NAMALWA (cell line): ENCODE measurements around the gene PRPF18.

ENCODE experiments used
- DNase-seq: peaks from one replicate; pipeline ENCODE4 v3.0.0-alpha.2; 2015; ENCODE audit warnings: low spot score

PRPF18 gene

GRCh38 chr10:13637894-13638293 lies 51.1 kb downstream of the PRPF18 start:
- DNase-seq, result no peak

DNA sequence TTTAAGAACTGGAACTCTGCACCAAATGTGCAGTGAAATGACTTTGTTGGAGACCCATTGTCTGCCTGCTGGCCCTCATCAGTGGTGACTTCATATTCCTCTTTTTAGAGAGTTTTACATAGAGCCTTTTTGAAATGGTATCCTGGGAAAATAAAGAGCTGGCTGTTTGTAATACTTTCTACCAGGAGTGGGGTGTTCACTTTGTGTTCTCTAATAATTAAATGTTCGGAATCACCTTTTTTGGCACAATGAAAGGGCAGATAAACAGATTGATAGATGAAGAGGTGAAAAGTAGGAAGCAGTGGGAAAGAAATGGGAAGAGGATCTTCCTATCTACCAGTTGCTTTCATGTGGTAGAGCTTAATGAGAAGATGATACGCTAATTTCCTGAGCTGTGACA lies 55.5 kb downstream of the PRPF18 start:
- no peak for DNase-seq

DNA sequence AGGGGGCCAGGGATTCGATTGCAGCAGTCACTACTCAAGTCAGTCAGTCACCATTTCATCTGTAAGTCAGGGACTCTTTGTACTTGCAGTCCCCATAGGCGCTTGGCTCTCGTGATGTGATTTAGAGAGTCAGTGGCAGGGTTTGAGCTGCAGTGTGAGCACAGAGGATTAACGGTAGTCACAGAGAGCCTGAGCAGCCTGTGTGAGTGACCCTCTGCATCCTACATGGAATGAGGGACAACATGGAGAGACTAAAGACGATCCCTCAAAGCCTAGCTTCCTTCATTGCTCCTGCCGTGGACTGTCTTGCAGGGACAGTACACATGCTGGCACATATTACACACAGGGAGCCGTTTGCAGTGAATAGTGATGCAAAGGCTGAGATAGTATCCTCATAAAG lies 56.3 kb downstream of the PRPF18 start:
- DNase-seq, result no peak

GRCh38 chr10:13644866-13645265 lies 58.1 kb downstream of the PRPF18 start:
- no peak for DNase-seq

- DNase-seq, result no peak
These were observed 61.7 kb downstream of the PRPF18 start for GRCh38 chr10:13648425-13648824.

- DNase-seq, result no peak
These were observed 63.2 kb downstream of the PRPF18 start for GRCh38 chr10:13649844-13650520.

DNA sequence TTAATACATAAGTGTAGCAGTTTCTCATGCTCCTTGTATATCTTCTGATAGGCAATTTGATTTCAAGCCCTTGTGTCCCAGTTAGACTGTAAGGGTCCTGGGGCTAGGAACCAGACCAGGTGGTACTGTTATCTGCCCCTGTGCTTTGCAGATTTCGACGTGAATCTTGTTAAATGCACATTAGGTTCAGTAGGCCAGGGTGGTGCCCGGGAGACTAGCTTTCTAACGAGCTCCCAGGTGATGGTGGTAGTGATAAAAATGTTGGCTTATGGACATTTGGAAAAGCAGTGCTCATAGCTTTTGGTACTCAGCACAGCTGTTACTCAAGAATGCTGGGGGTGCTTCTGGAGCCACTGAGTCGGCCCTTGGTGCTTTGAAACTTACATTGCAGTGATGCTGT lies 64.2 kb downstream of the PRPF18 start:
- no peak for DNase-seq

GRCh38 chr10:13651969-13652720 lies 65.4 kb downstream of the PRPF18 start:
- DNase-seq, result no peak

DNA sequence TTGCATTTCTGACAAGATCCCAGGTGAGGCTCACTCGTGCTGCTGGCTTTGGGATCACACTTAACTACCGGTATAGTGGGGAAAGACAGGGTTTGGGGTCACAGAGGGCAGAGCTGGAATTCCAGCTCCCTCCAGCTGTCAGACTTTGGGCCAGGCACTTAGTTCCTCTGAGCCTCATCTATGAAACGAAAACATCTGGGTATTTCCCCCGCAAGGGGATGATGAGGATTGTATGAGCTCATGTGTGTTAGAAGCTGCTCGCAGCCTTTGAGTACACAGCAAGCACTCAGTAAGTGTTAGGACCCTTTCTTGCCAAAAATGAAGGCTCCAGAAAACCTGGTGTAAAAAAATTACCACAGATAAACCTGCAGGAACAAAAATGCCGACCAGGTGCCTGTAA lies 66.1 kb downstream of the PRPF18 start:
- no peak for DNase-seq

GRCh38 chr10:13654118-13654830 lies 67.5 kb downstream of the PRPF18 start:
- DNase-seq, result no peak

DNA sequence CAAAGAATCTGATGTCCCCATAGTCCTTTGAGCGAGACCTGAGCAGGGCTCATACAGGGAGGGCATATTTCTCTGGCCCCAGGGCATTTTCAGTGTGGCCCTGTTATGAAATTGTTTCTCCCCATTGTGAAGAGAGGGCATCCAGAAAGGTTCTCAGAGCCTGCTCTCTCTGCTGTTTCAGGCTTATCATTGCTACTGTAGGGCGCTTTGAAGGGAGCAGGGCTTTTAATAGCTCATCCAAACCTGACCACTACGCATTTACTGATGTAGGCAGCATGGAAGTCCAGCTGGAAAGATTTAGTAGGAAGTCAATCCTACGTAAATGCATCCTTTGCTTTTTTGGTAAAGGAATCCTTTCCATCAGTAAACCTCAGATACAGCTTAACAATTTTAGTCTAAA lies 68.1 kb downstream of the PRPF18 start:
- DNase-seq, result no peak

- DNase-seq, result no peak
These were observed 69.8 kb downstream of the PRPF18 start for GRCh38 chr10:13656337-13657100.

- no peak for DNase-seq
These were observed 70.4 kb downstream of the PRPF18 start for GRCh38 chr10:13657101-13657680.

GRCh38 chr10:13658264-13658663 lies 71.5 kb downstream of the PRPF18 start:
- DNase-seq, result no peak

DNA sequence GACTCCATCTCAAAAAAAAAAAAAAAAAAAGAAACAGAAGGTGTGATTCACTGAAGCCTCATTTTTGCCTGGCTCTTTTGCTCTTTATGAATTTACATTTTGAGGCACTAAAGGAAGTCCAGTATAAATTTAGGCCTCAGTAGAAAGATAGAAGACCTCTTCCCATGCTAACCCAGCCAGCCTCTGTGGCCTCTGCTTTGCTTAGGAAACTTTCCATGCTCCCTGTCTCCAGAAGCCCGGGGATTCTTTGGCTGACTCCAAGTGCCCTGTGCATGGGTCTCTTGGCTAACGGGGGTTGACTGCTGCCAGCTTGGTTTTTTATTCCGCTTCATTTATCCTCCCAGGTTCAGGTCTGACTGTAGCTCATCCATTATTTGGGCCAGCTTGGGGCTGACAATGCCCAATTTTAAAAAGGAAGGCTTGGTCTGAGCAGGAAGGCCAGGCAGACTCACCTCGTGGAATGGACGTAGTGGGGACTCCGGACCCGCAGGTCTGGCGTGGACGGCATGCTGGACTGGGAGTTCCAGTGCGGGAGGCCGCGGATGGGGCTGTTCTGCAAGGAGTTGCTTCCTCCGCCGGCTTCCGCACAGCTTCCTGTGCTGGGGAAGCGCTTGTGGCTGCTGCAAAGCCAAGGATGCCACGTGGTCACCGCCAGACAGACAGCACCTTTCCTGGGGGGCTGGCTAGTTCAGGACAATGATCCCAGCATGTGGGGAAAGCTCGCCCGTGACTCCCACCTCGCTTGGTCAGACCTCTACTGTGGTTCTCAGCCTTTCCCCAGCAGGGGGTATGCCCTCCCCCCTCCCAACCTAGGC lies 72.3 kb downstream of the PRPF18 start:
- no peak for DNase-seq

DNA sequence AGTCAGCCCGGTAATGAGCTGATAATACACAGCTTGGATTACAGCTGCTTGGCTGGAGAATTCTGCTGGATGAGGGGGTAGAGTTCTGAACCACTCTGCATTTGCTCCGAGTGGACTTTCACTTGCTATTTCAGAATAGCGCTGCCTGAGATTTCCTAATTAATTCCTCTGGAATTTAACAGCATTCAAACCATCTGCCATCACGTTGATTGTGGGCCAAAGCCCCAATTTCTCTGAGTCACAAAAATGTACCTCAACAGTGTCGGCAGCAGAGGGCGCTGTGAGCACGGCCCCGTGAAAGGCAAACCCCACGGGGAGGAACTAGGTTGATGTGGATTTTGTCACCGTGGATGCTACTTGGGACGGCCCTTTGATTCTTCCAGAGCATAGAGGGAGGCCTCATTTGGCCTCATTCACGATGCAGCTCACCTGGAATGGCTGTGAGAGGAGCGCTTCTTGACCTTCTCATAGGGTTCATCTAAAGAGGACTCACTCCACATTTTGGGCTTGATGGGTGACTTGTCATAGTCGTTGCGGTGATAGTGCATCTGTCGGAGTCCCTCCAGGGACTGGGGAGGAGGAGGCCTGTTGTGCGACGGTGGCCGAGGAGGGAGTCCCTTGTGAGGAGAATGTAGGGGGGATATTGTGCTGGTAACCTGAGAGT lies 73.3 kb downstream of the PRPF18 start:
- DNase-seq, result peak; percentile 59

DNA sequence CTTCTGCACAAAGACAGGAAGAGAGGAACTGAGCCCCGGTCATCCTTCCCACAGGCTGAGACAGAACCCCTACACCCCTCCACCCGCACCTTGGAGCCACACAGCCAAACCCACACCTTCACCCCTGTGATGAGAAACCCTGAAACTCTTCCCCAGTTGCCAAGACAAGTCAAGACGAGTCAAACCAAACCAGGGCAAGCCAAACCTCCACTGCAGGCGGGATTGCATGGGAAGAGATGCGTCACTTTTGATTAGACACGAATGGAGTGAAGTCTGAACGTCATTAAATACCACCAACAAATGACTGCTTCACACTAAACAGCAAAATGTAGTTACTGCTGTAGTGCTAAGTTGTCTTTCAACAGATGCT lies 73.8 kb downstream of the PRPF18 start:
- DNase-seq, result no peak

DNA sequence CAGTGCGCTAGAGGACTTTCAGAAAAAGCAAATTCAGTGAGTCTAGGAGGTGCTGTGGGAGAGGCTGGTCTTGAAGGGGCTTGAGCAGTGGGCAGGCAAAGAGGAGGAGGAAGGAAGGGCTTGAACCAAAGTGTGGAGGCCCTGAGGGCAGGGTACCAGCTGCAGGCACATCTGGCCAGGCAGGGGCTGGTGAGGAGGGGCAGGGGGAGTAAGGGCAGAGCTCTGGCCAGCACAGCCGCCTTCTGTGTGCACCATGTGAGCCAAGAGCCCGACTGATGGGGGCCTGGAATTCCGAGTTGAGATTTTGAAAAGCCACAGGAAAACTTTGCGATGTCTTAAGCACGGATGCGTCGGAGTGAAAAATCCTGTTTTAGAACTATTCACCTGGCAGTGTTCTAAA lies 74.5 kb downstream of the PRPF18 start:
- no peak for DNase-seq

DNA sequence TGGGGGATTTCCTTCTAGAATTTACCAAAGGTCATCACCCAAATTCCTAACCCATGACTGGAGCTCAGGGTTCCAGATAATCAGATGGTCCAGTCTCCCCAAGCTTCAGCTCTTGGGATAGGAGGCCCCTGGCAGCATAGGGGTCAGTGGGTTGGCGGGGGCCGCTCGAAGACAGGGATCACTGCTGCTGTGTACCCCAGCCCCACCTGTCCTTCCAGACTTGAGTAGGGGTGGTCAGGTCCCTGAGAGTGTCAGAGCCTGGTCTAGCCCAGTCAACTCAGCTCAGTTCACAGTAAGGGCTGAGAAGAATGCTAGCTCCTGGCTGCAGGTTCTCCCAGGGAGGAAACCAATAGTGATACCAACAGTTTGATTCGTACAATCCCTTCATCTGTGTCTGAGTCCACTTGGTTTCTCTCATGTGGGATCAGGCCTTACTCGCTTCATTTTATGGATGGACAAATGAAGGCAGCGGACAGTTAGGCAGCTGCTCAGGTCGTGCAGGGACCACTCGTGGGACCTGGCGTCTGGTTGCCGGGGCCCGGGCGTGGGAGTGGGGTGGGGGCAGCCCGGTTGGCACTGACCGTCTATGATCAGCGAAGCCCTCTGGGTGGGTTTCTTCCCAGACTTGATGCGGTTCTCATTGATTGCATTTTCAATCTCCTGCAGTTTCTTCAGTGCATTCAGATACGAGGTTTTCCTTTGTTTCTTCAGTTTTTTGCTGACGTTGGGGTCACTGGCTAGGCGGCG lies 78.9 kb downstream of the PRPF18 start:
- no peak for DNase-seq

GRCh38 chr10:13668126-13668525 lies 81.4 kb downstream of the PRPF18 start:
- DNase-seq, result no peak
